ENCODE results near the gene MPC2. TPM values are rescaled to one million over a fixed set of nuclear protein-coding genes. Genes with fewer than 3 reads are reported as not detected.
"Not testable (repeated sequence)": the region's sequence is repeated elsewhere in the genome, so short reads cannot be mapped to it uniquely, and the experiment has no call there.

The MPC2 gene
- total RNA-seq, 1 experiment from 2014 or later, result 54.4 TPM

DNA sequence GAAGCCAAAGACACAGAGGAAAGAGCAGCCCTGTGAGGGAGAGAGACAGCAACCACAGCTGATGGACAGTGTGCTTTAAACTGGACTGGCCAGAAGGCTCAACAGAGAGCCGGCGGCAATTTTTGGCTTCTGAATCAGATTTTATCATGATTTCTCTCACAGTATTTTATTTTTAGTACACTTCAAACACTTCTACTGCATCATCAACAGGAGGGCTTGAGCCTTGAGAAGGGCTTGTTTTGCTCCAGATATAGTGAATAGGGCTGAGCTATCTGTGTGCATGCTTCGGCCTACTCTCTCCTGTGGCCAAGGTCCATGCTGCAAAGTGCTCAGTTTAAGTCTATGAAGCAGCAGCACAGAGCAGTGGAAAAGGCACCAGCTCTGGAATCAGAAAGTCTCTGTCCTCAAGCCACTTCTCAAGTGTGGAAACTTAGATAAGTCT, 56.3 kb downstream of the MPC2 start:
- Histone ChIP-seq H3K27me3 (replicated peaks) (no peaks in the 10 kb centered on the region), H3K4me1 (replicated peaks) (no peaks in the 10 kb centered on the region), H3K9me3 (replicated peaks) (no peaks in the 10 kb centered on the region), H3K27ac (no peak overlapping the region), H3K4me3 (no peak overlapping the region), H3K36me3 (no peaks in the 10 kb centered on the region)
- DNase-seq (ENCODE audit: low read depth in 1 of 2, low spot score in 2 of 2), result no peak

DNA sequence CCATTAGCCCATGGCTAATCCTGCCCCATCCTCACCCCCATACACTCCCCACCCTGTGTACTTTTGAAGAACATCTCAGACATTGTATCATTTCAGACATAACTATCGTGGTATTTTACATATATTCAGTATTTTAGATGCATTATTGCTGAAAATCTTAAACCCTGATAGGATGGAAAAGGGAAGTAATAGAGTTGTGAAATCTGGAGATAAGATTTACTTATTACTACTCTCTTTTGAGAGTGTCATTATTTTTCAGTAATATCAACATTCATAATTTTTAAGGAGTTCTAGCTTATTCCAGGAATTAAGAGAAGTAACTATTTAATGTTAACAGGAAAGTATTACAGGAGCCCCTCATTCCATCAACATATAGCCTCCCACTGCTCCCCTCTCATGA, 57.4 kb downstream of the MPC2 start:
- H3K9me3 ChIP-seq (replicated peaks), result no peaks in the 10 kb centered on the region
- no peaks in the 10 kb centered on the region for H3K27me3 ChIP-seq (replicated peaks)
- no peaks in the 10 kb centered on the region for H3K36me3 ChIP-seq
- no peak overlapping the region for H3K27ac ChIP-seq
- DNase-seq (ENCODE audit: low read depth in 1 of 2, low spot score in 2 of 2), result no peak
- no peak overlapping the region for H3K4me3 ChIP-seq
- H3K4me1 ChIP-seq (replicated peaks), result no peaks in the 10 kb centered on the region

DNA sequence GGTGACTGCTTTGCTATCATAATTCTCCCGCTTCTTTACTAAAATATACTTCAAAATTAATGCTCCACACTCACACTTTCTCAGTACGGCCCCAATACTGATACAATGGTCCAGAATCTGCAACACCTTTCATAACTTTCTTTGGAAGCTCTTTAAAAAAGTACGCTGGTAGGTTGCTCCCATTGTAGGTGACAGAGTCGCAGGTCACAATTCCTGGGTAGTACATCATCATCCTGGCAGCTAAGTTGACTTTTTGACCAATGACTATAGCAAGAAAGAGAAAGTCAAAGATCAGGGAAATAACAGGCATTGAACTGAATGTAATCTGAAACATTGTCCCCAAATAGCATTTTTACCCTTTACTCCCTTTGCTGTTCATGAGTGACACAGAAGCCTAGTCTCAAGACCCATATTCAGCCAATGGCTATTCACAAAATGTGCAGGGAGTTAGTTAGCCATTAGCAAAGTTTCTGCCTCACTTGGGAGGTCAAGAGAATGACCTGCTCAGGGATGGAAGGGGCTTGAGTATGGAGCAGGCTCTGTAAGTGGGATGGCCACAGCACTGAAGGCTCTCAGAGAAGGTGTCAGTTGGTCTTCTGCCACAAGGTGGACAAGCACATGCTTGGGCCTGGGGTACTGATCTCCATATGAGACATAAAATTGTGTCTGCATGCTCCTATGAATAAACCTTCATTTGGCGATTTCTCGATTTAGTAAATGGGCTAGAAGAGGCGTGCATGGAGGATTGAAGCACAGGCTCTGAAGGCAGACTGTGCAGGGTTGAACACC, 58.3 kb downstream of the MPC2 start:
- Histone ChIP-seq H3K27me3 (replicated peaks) (no peaks in the 10 kb centered on the region), H3K4me1 (replicated peaks) (no peaks in the 10 kb centered on the region), H3K27ac (no peak overlapping the region), H3K9me3 (replicated peaks) (no peaks in the 10 kb centered on the region), H3K36me3 (no peaks in the 10 kb centered on the region), H3K4me3 (no peak overlapping the region)
- no peak for DNase-seq (ENCODE audit: low read depth in 1 of 2, low spot score in 2 of 2)

DNA sequence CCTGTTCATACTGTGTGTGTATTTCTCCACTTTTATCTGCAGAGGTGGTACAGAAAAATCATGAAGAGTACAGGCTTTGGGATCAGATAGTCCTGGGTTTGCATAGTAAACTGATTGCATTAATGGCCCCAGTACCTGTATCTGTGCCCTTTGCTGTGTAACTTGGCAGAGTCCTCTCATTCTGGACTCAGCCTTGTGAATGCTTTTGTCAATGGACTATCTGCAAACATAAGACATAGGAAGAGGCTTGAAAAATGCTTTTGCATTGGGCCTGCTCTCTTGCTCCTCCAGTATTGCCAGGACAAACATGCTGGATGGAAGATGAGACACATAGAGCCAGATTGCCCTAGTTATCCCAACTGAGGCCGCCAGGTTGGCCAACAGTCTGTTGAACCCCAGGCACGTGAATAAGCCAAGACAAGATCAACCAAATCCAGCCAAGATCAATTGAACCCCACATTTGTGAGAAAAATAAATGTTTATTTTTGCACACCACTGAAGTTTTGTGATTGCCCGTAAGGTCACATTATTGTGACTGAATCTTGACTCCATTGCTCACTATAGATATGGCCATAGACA, 60.2 kb downstream of the MPC2 start:
- Histone ChIP-seq H3K4me3 (no peak overlapping the region), H3K27me3 (replicated peaks) (no peaks in the 10 kb centered on the region), H3K4me1 (replicated peaks) (no peaks in the 10 kb centered on the region), H3K27ac (no peak overlapping the region), H3K36me3 (no peaks in the 10 kb centered on the region), H3K9me3 (replicated peaks) (no peaks in the 10 kb centered on the region)
- no peak for DNase-seq (ENCODE audit: low read depth in 1 of 2, low spot score in 2 of 2)

DNA sequence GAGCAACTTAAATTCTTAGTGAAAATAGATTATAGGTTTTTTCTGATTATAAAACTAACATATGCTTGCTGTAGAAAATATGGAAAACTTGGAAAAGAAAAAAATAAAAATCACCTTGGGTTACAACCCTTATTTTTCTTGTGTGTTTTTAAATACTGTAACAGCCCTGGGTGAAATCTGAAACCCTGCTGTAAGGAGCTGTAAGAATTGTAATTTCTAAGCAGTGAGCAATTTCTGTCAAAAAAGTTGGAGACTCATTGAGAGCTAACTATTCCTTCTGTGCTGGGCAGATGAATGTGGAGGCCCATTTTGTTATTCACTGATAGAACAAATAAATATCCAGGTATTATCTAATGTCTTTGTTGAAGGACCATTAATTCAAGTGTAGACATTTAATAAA, 65.5 kb downstream of the MPC2 start:
- Histone ChIP-seq H3K4me3 (no peak overlapping the region), H3K36me3 (no peaks in the 10 kb centered on the region), H3K27ac (no peak overlapping the region), H3K9me3 (replicated peaks) (no peaks in the 10 kb centered on the region), H3K27me3 (replicated peaks) (no peaks in the 10 kb centered on the region), H3K4me1 (replicated peaks) (no peaks in the 10 kb centered on the region)
- DNase-seq (ENCODE audit: low read depth in 1 of 2, low spot score in 2 of 2), result no peak

DNA sequence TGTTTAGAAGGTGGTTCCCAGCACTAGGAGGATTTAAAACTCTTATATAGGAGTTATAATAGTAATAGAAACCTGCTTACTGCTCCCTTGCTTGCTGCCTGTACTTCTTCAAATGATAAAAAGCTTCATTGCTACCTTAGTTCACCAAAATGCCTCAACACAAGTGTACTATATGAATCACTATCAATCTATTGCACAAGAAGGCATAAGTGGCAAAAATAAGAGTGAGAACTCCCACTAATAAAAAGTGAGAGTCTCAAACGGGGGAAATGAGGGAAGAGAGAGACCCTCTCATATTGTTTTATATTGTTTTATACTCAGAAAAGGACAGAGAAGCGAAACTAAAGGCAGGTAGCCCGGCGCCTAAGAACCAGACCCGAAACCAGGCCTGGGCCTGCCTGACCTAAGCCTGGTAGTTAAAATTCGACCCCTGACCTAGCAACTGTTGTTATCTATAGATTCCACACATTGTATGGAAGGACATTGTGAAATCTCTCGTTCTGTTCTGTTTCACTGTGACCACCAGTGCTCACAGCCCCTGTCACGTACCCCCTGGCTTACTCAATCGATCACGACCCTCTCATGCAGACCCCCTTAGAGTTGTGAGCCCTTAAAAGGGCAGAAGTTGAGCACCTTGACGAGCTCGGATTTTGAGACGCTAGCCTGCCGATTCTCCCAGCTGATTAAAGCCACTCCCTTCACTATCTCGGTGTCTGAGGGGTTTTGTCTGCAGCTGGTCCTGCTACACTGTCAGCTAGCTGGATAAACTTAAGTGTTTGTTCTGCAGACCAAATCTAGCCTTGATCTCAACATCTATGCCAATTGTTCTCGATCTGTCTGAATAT, 67.5 kb downstream of the MPC2 start:
- H3K36me3 ChIP-seq; DNase-seq (ENCODE audit: low read depth in 1 of 2, low spot score in 2 of 2); H3K27me3 ChIP-seq (replicated peaks); H3K4me3 ChIP-seq; H3K27ac ChIP-seq; H3K4me1 ChIP-seq (replicated peaks); H3K9me3 ChIP-seq (replicated peaks): not testable (repeated sequence)

DNA sequence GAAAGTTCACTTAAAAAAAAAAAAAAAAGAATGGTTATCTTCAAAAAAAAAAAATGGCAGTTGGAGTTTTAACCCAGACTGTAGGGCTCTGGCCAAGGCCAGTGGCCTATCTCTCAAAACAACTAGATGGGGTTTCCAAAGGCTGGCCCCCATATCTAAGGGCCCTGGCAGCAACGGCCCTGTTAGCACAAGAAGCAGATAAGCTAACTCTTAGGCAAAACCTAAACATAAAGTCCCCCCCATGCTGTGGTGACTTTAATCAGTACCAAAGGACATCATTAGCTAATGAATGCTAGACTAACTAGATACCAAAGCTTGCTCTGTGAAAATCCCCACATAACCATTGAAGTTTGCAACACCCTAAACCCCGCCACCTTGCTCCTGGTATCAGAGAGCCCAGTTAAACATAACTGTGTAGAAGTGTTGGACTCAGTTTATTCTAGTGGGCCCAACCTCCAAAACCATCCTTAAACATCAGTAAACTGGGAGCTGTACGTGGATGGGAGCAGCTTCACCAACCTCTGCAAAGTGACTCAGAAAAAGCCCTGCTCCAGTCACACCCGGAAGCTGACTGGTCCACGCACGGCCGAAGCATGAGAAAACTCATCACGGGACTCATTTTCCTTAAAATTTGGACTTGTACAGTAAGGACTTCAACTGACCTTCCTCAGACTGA, 70.0 kb downstream of the MPC2 start:
- H3K36me3 ChIP-seq; H3K27me3 ChIP-seq (replicated peaks); H3K27ac ChIP-seq; H3K4me3 ChIP-seq; H3K9me3 ChIP-seq (replicated peaks); DNase-seq (ENCODE audit: low read depth in 1 of 2, low spot score in 2 of 2): not testable (repeated sequence)
- H3K4me1 ChIP-seq (replicated peaks), result peaks cover 12% of the 10 kb centered on the region

Other genes with a start within 250 kb of the MPC2 start
- 74.1 and 78.5 TPM in 2 replicates for gene MPZL1, start 215.1 kb downstream of the MPC2 start, total RNA-seq (2014; rRNA removed; shearing (Covaris generic))
- not detected in 2 replicates for gene ADCY10, start 22.9 kb downstream of the MPC2 start, total RNA-seq (2014; rRNA removed; shearing (Covaris generic))
- gene DCAF6, start 389 bp downstream of the MPC2 start, total RNA-seq (2014; rRNA removed; shearing (Covaris generic)), result 13.6 and 24.0 TPM in 2 replicates
- 9.6 and 9.8 TPM in 2 replicates for gene GPR161, start 199.9 kb upstream of the MPC2 start, total RNA-seq (2014; rRNA removed; shearing (Covaris generic))
- gene TIPRL, start 241.9 kb upstream of the MPC2 start, total RNA-seq (2014; rRNA removed; shearing (Covaris generic)), result 60.4 and 68.5 TPM in 2 replicates